Renal cortex interstitium (tissue), 11 donors: ENCODE measurements around the gene COL28A1. TPM values are rescaled to one million over a fixed set of nuclear protein-coding genes. Genes with fewer than 3 reads are reported as not detected.
"Not testable (repeated sequence)": the region's sequence is repeated elsewhere in the genome, so short reads cannot be mapped to it uniquely, and the experiment has no call there.

Experiments
- DNase-seq, 11 donors: peaks; one replicate each; pipeline ENCODE4 v3.0.0-alpha.2; 2013; ENCODE audit warnings: low read depth in 9 of 11, low spot score in 4 of 11; ENCODE audit errors: extremely low read depth in 1 of 11
- polyA plus RNA-seq, 3 donors: library from polyadenylated mRNA; unstranded; fragments of 120-200 nt; gene quantifications; one replicate each; pipeline ENCODE4 v1.2.1, GENCODE V29; 2013; ENCODE audit not compliant: insufficient read length in 3 of 3

Gene COL28A1
- polyA plus RNA-seq, 3 donors, result 9.6 to 13.0 (median 9.7) TPM

DNA sequence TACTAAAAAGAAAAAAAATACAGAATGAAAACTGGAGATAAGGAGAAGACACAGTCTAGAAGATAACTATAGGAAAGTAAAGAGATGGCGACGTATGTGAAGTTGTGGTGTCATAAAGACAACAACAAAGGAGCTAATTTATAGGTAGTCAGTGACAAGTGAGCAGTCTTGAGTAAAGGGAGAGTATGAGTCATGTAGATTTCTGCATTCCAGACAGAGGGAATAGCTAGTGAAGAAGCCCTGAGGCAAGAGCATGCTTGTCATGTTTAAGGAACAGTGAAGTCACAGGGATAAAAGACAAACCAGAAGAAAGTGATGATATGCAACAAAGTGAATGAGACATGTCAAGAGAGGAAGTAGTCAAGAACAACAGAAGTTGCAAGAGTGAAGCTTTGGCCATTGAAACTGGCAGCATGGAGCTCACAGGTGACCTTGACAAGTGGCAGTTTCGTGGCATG lies 28.7 kb upstream of the COL28A1 start:
- DNase-seq, result no peak

DNA sequence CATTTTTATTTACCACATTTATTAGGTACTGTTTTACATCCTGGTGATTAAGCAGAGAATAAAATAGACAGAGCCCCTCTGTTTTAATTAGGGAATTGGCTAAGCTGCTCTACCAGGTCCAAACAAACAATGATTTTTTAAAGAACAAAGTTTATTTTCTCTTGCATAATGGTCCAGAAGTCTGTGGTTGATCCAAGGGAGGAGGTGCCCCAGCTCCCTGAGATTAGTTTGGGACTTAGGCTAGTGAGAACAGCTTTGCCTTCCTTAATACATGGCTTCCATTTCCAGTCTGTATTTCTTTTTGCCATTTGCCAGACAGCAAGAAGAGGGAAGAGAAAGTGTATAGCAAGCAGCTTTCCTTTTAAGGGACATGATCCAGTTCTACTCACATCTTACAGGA lies 28.1 kb upstream of the COL28A1 start:
- DNase-seq, result no peak

DNA sequence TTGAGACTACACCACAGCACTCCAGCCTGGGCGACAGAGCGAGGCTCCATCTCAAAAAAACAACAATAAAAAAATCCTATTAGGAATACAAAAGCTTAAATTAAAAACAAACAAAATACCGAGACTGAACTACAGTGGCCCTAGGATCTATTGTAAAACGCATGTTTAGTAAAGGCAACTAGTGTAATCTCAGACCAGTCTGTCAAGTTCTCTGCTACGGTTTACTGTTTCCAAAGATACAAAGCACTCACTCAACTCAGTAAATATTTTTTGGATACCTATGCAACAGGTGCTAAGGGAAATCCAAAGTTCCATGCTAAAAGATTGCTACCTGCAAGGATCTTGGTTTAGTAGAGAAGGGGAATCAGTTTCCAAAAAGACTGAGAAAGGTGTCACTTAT lies 27.6 kb upstream of the COL28A1 start:
- no peak for DNase-seq

DNA sequence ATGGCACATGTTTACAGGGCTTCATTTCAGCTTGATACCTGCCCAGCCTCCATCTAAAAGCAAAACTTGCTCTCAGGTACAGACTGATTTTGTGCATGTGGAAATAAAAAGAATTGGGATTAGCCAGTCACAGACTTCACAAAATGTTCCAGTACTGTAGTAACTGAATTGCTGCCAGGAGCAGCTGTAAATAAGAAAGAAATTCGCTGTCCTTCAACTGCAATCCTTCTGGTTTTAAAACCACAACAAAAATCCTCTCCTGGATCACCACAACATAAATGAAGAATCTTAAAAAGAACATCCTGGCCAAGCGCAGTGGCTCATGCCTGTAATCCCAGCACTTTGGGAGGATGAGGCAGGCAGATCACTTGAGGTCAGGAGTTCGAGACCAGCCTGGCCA lies 27.1 kb upstream of the COL28A1 start:
- DNase-seq, result no peak

DNA sequence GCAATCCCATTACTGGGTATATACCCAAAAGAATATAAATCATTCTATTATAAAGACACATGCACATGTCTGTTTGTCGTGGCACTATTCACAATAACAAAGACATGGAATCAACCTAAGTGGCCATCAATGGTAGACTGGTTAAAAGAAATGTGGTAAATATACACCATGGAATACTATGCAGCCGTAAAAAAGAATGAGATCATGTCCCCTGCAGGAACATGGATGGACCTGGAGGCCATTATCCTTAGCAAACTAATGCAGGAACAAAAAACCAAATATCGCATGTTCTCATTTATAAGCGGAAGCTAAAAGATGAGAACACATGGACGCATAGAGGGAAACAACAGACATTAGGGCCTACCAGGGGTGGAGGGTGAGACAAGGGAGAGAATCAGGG lies 25.9 kb upstream of the COL28A1 start:
- not testable (repeated sequence) for DNase-seq

DNA sequence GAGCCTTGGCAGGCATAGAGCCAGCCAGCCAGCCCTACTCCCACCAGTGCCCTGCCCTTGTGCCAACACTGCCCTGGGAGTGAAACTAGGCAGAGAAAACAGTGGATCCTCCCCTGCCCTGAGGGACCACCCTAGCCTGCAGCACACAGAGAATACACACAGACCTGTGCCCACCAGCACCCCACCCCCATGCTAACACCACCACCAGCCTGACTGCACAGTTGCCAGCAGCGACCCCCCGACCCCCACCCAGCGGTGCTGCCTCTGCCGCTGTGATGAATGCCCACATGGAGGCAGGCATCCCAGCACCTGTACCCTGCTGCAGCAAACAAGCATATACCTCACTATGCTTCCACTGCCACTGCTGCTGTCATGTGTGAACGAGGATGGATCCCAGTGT lies 21.6 kb upstream of the COL28A1 start:
- no peak for DNase-seq

DNA sequence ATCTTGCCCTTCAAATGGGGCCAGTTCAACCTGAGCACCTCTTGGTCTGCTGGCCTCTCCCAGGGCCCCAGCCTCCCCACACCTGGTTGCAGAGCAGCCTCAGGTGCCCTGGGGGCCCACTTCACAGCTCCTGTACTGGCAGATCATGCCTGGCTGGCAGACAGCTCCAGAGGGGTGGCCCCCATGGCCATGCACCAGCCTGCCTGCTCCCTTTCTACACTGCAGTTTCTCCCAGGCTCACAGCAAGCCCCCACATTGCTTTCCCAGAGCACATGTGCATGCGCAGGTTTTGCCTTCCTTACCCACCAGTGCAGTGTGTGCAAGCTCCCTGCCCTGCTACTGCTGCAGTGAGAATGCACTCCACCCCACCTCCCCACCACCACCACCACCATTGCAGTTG lies 21.2 kb upstream of the COL28A1 start:
- no peak for DNase-seq

DNA sequence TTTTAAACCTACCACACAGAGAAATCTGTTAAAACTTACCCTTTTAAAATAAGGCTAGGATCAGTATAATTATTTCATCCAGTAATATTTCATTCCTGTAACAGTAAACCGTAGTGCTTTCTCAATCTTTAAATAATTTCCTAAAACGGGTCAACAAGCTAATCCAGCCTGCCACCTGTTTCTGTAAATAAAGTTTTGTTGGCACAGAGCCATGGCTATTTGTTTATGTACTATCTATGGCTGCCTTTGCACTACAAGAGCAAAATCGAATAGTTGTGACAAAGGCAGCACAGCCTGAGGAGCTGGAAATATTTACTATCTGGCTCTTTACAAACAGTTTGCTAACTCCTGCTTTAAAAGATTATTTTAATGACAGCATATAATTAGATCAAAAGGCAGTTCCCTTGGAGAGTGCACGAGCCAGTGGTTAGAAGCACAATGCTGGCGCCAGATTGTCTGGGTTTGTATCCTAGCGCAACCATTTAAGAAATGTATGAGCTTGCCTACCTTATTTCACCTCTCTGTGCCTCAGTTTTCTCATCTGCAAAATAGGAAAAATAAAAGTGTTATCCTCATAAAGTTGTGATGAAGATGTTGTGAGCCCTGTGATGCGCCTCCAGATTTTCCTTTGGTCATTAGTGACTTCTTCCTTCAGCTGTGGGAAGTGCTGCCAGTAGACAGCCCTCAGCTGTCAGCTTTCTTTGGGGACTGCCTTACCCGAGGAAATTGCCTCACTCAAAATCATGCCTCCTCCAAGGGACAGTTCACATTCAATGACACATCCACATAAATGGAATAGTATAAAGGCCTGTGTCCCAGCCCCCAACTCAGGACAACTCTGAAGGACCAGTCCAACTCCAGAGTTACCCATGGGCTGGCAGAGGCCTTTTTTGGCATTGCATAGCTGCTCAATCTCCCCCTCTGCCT lies 19.2 kb upstream of the COL28A1 start:
- DNase-seq, result no peak

DNA sequence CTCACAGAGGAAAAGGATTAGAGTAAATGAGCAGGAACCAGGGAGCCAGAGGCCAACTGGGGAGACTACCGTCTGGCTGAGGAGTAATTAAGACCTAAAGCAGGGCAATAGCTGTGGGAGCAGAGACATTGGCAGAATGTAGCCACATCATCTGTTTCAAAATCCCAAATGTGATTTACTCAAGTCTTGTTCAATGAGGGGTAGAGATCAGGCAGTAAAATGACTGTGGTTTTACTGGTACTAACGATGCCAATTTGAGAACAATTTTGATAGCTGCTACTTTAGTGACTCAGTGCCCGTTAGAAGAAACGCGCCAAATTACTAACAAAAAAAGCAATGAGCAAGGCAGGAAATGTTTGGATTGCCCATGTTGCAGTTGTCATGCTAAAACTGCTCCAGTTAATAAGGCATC lies 18.4 kb upstream of the COL28A1 start:
- DNase-seq, result no peak

DNA sequence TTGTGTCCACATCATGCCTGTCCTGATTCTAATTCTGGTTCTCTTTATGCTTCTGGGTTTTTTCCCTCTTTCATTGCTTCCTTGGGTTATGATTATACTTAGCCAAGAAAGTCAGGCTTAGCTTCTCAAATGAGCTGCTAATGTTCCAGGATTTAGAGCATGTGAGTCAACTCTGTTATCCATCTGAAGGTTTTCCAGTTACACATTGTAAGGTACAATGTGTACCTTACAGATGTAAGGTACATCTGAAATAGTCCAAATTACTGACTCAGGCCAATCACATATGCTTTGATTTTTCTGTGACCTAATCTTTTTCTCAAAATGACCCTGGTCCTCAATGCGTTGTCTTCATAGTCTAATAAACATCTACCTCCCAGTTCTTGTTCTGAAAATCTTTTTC lies 17.7 kb upstream of the COL28A1 start:
- no peak for DNase-seq

DNA sequence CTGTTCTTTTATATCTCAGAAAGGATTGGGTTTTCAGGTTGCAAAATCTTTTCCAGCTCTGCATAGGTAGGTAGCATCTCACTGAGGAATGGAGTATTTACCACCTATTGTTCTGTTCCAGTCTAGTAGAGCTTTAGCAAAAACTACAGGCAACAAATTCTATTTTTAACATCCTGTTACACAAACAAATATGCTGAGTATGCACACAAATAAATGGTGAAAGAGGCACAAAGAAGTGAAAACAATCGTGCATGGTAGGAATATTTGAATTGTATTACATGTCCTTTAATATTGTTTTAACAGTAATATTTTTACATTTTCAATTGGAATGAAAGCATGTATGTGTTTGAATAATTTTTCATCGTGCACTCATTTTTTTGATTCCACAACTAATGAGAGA lies 16.5 kb upstream of the COL28A1 start:
- DNase-seq, result no peak

DNA sequence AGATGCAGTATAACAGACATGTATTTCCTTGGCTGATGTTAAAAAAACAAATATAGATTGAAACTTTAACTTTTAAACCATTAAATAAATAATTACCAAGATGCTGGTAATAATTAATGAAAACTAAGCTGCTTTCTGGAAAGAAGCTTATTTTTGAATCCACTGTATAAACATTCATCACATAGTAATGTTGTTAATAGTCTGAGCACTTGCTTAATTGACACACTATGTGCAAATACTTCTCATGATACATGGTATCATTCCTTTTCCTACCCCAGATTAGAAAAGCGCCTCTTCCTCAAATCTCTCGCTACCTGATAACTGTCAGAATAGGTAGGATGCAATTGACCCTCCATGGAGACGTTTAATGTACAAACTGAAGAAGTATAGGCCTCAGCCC lies 15.0 kb upstream of the COL28A1 start:
- no peak for DNase-seq

DNA sequence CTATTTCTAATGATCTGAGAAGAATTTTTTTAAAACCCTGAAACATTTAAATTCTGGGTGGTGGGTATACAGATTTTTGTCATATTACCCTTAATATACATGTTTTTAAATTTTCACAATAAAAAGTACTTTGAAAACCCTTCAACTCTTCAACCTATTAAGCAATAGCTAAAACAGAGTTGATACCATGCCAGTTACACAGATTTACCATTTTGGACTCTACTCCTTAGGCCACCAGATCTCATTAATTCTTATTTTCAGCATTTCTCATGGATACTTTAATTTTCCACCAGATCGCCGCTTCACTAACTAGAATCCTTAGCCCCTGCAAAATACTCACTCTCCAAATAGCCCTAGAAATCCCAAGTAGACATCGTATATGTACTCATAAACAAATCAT lies 12.7 kb upstream of the COL28A1 start:
- no peak for DNase-seq

DNA sequence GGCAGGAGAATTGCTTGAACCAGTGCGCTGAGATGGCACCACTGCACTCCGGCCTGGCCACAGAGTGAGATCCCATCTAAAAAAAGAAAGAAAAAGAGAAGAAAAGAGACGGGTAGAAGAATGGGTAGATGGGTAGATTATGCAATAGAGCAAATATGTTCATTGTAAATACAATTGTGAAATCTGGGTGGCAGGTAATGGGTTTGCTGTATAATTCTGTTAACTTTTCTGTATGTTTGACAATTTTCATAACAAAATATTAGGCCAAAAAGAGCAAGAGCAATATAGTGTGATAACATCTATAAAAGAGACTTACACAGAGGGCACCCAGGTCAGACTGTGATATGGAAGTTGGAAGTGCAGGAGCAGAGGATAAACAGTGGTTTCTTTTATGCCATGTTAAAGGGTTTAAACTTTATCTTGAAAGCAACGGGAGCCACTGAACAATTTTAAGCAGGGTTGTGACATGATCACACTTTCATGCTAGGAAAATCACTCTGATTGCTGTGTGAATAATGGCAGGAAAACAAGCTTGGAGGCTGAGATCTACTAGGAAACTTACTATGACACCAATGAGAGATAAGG lies 6.7 kb upstream of the COL28A1 start:
- DNase-seq, result no peak

DNA sequence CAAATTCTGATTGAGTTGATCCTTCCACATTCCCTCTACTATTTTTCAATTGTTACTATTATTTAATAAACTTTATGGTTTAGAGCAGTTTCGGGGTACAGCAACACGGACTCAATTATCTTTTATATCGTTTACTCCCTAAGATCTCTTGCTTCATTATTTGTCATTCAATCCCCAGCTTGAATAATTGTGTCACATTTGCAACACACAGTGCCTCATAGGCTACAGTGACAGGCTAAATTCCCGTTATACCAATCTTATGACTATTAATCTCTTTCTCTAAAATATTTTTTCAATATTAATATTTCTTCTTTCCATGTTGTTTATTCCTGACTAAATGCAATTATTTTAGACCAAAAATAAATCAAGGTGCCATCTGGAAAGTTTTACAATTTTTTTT lies 4.0 kb upstream of the COL28A1 start:
- no peak for DNase-seq

DNA sequence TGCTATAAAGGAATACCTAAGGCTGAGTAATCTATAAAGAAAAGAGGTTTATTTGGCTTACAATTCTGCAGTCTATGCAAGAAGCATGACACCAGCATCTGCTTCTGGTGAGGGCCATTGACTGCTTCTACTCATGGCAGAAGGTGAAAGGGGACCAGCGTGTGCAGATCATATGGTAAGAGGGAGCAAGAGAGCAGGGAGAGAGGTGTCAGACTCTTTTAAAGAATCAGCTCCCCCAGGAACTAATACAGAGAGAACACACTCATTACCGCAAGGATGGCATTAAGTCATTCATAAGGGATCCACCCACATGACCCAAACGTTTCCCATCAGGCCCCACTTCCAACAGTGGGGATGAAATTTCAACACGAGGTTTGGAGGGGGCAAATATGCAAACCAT lies 3.5 kb upstream of the COL28A1 start:
- no peak for DNase-seq

DNA sequence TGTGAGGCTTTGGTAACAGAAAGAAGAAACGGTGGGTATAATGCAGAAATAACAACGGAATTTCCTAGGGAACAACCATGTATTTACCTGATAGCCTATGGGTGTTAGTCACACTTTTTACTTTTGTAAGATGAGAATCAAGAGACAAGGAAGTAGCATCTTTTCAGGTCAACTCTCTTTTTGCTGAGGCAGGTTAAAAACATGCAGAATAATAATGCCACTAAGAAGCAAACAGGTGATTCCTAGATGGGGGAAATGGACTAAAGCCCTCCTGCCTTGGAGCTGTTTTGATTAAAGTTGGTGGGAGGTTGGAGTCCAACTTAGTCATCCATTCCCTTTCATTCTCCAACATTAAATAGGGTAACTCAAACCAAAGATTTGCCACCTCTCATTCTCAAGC lies 2.0 kb upstream of the COL28A1 start:
- no peak for DNase-seq

DNA sequence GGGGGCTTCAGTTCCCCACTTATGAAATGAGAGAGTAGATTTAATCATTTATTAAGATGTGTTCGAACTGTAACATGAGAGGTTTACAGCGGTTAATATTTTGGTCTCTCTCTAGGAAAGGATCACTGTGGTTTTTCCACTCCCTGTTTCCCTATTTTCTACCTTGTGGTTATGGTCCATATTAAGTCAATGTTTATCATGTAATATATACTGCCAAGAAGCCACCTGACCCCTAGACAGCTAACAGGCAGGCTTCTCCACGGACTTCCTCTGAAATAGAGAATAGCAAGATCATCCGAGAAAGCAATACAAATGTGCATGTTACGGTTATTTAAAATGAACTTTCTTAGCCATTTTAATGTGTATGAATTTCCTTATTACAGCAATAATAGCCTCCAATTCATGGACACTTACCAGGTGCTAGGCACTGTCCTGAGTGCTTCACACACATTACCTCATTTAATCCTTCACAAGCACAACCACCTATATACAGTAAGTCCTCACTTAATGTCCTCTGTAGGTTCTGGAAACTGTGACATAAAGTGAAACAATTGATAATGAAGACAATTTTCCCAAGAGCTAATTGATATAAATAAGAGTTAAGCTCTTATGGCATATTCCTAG lies 835 bp upstream of the COL28A1 start:
- no peak for DNase-seq

DNA sequence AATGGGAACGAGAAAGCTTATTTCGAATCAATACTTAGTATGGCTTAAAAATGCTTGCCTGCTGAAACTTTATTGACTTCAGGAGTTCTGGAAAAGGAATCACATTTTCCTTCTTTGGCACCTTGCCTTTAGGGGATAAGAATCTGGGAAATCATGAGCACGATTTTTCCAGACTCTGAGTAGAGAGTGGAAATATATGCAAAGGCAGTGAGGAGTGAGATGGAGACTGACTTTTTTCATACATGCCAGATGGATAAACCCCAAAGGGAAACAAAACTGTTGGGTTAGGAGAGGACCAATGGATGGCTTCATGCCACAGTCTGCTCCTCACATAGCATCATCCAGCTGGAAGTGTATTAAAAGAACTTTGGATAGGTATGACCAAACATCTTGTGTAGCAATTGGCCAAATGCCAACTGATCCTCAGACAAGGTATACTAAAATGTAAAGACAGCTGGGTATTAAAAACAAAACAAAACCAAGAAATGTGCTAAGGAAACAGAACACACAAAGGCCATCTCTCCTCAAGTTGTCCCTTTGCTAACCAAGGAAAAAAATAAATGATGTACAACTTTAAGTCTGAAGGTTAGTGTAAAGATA lies 1.7 kb downstream of the COL28A1 start:
- no peak for DNase-seq

DNA sequence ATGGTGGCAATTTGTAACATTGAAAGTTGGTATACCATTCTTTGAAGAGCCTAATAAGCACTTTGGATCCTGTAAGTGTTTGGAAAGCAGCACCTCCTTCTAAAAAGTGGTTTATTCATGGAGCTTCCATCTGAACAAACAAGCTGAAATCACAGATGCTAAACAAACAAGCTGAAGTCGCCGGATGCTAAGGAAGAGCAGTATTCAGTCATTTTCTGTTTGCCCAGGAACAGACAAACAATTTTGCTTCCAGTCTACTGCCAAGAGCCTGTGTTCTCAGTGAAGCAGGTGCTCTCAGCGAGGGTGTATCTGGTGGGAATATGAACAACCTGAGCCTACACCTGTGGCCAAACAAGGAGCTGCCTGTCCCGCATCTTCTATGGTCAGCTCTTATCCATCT lies 6.3 kb downstream of the COL28A1 start:
- no peak for DNase-seq
